Esophagus (tissue), 2 donors: Measurements from ENCODE around the gene RANBP3. TPM values are rescaled to one million over a fixed set of nuclear protein-coding genes. Genes with fewer than 3 reads are reported as not detected.
"Not testable (repeated sequence)": the region's sequence is repeated elsewhere in the genome, so short reads cannot be mapped to it uniquely, and the experiment has no call there.

Source experiments
- H3K27ac ChIP-seq, 2 donors: one replicate each; pipeline ENCODE4 v1.5.1; 2013; ENCODE audit warnings: low read depth in 2 of 2, mild to moderate bottlenecking in 2 of 2, inconsistent platforms in 1 of 2, low read length in 1 of 2, moderate library complexity in 1 of 2
- H3K27me3 ChIP-seq, 2 donors: one replicate each; pipeline ENCODE4 v1.6.1; 2013; ENCODE audit warnings: low read length in 2 of 2, control low read depth in 1 of 2, mild to moderate bottlenecking in 1 of 2; ENCODE audit not compliant: insufficient read depth in 2 of 2, control insufficient read depth in 1 of 2
- H3K36me3 ChIP-seq, 2 donors: one replicate each; pipeline ENCODE4 v1.6.1; 2013; ENCODE audit warnings: low read length in 1 of 2; ENCODE audit not compliant: control insufficient read depth in 2 of 2, insufficient read depth in 2 of 2
- H3K4me1 ChIP-seq, 2 donors: one replicate each; pipeline ENCODE4 v1.6.1; 2013; ENCODE audit warnings: low read length in 1 of 2; ENCODE audit not compliant: control insufficient read depth in 2 of 2, insufficient read depth in 2 of 2
- H3K4me3 ChIP-seq, 2 donors: one replicate each; pipeline ENCODE4 v1.5.1; 2013; ENCODE audit warnings: low read length in 2 of 2, mild to moderate bottlenecking in 2 of 2, low read depth in 1 of 2, moderate library complexity in 1 of 2
- H3K9me3 ChIP-seq, 2 donors: one replicate each; pipeline ENCODE4 v1.6.1; 2013; ENCODE audit warnings: mild to moderate bottlenecking in 2 of 2, low read depth in 1 of 2, low read length in 1 of 2, moderate library complexity in 1 of 2; ENCODE audit not compliant: control insufficient read depth in 2 of 2, insufficient read depth in 1 of 2
- WGBS, 2 donors: extraction: QIAGEN DNeasy Blood & Tissue Kit; methylation state at CpG; one replicate each; pipeline ENCODE4 v1.1.7; 2013; 5-methylcytosine and 5-hydroxymethylcytosine counted together
- polyA plus RNA-seq, 2 donors: library from polyadenylated mRNA; stranded (reverse); fragments of 200-250 nt; gene quantifications; one replicate each; pipeline ENCODE4 v1.2.3, GENCODE V29; 2013
- donor health status: healthy with polysubstance abuse.
- donor health status: Bipolar disorder and iron deficiency.

RANBP3 gene
- polyA plus RNA-seq, 2 donors: 25.0 to 34.4 TPM

GRCh38 chr19:5968431-5969373 is 9.2 kb downstream of the RANBP3 start:
- Histone ChIP-seq H3K36me3 (peaks cover 5 to 6% of the 10 kb centered on the region in 2 donors), H3K27me3 (no peaks in the 10 kb centered on the region), H3K4me1 (peaks cover 6 to 9% of the 10 kb centered on the region in 2 donors), H3K27ac (peak overlapping the region; percentile 44 to 80), H3K4me3 (no peak overlapping the region), H3K9me3 (no peaks in the 10 kb centered on the region)
- 31 to 35% methylated on average over 18 of the region's 18 CpGs for WGBS, 2 donors

DNA sequence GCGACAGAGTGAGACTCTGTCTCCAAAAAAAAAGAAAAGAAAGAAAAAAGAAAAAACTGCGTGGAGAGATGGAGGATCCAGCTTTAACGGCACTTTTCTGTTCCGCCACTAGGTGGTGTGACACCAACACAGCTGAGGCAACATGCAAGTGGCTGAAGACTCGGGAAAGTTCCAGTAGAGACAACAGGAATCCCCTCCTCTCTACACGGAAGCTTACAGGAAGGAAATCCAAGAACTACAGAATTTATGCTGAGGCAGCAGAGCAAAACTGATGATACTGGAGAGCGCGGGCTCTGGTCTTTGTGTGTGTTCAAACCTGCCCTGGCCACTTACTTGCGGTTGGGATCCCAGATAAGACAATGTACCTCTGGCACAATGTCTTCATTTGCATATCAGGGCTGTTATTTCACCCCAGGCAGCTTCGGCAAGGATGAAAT is 9.9 kb downstream of the RANBP3 start:
- Histone ChIP-seq H3K4me1 (peaks cover 8 to 9% of the 10 kb centered on the region in 2 donors), H3K27me3 (no peaks in the 10 kb centered on the region), H3K4me3 (no peak overlapping the region), H3K9me3 (no peaks in the 10 kb centered on the region), H3K27ac (peak overlapping the region; percentile 44 to 80), H3K36me3 (peaks cover 0 to 2% of the 10 kb centered on the region in 2 donors)
- WGBS, 2 donors: 5 to 6% methylated on average over 10 of the region's 10 CpGs

DNA sequence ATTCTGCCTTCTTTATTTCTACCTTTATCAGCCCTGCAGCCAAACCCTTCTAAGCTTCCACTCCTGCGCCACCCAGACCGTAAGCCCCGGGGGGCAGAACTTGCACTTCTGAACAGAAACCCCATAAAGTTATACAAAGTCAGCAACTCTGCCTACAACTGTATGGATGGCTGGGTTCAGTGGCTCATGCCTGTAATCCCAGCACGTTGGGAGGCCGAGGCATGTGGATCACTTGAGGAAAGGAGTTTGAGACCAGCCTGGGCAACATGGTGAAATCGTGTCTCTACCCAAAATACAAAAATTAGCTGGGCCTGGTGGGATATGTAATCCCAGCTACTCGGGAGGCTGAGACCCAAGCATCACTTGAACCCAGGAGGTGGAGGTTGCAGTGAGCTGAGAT is 10.4 kb downstream of the RANBP3 start:
- Histone ChIP-seq H3K27me3 (no peaks in the 10 kb centered on the region), H3K9me3 (no peaks in the 10 kb centered on the region), H3K27ac (peak overlapping the region in 1 of 2 donors; percentile 16), H3K4me1 (peaks cover 8 to 12% of the 10 kb centered on the region in 2 donors), H3K36me3 (peaks cover 0 to 2% of the 10 kb centered on the region in 2 donors), H3K4me3 (no peak overlapping the region)
- WGBS, 2 donors: 38 to 44% methylated on average over 7 of the region's 7 CpGs

- Histone ChIP-seq H3K4me1 (peaks cover 13 to 18% of the 10 kb centered on the region in 2 donors), H3K9me3 (no peaks in the 10 kb centered on the region), H3K4me3 (no peak overlapping the region), H3K27ac (peak overlapping the region in 1 of 2 donors; percentile 48), H3K27me3 (no peaks in the 10 kb centered on the region), H3K36me3 (peaks cover 0 to 2% of the 10 kb centered on the region in 2 donors)
- 73 to 77% methylated on average over 9 of the region's 9 CpGs for WGBS, 2 donors
These were observed 11.0 kb downstream of the RANBP3 start for GRCh38 chr19:5966941-5967340.

- H3K9me3 ChIP-seq: no peaks in the 10 kb centered on the region
- no peaks in the 10 kb centered on the region for H3K27me3 ChIP-seq
- H3K27ac ChIP-seq: peak overlapping the region; percentile 18 to 44
- peaks cover 0 to 2% of the 10 kb centered on the region in 2 donors for H3K36me3 ChIP-seq
- peaks cover 16 to 22% of the 10 kb centered on the region in 2 donors for H3K4me1 ChIP-seq
- no peak overlapping the region for H3K4me3 ChIP-seq
- WGBS, 2 donors: 55 to 56% methylated on average over 8 of the region's 8 CpGs
These were observed 11.7 kb downstream of the RANBP3 start for GRCh38 chr19:5966215-5966614.

DNA sequence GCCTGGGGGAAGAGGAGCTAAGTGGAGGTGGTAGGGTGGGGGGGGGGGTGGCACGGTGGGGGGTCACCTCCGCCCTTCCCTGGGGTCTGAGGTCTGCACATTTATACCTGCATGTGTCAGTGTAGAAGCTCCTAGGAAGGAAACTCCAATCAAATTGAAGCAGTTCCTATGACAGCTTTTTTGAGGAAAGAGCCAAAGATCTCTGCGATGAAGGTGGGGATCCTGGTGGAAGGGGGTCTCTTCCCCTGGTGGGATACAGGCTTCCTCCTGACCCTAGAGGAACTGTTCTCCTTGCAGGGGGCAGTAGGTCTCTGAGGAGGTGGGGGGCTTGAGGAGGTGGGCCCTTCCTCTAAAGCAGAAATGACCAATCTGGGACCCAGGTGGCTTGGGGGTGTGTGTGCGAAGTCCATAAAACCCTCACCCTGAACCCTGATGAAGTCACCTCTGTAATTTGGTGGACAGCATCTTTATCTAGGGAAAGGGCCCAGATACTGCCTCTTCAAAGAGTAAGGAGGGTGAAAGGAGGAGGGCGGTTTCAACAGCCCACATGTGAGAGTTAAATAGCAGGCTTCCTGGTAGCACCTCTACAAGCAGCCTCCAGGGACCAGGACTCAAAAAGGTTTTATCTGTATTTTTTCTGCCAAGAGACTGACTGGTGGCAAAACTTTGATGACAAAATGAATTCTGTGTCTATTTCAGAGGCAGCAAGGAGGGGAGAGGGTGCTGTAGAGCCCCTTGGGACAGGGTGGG is 12.9 kb downstream of the RANBP3 start:
- no peak overlapping the region for H3K4me3 ChIP-seq
- peaks cover 0 to 2% of the 10 kb centered on the region in 2 donors for H3K36me3 ChIP-seq
- H3K27ac ChIP-seq: peak overlapping the region in 1 of 2 donors; percentile 26
- H3K9me3 ChIP-seq: no peaks in the 10 kb centered on the region
- peaks cover 23 to 29% of the 10 kb centered on the region in 2 donors for H3K4me1 ChIP-seq
- no peaks in the 10 kb centered on the region for H3K27me3 ChIP-seq
- WGBS, 2 donors: 88% methylated on average over 3 to 5 of the region's 5 CpGs

DNA sequence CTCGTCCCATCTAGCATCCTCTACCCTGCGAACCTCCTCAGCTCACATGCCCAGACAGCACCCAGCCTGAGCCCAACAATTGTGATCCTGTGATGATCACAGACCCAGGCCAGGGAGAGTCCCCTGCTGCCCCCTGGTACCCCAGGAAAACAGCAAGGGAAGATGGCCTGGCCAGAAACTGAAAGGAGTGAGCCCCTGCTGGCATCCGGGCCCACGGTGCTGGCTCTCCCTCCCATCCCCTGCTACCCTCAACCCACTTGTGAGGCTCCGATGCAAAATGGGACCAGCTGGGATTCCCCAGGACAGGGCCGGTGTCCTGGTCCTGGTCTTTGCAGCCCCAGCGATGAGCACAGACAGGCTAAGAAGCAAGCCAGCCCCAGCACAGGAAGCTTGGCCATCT is 14.1 kb downstream of the RANBP3 start:
- Histone ChIP-seq H3K36me3 (peaks cover 0 to 3% of the 10 kb centered on the region in 2 donors), H3K9me3 (no peaks in the 10 kb centered on the region), H3K4me3 (no peak overlapping the region), H3K4me1 (peaks cover 19 to 35% of the 10 kb centered on the region in 2 donors), H3K27ac (peak overlapping the region; percentile 11 to 18), H3K27me3 (no peaks in the 10 kb centered on the region)
- 85% methylated on average over 7 of the region's 7 CpGs for WGBS, 2 donors

- Histone ChIP-seq H3K27ac (peak overlapping the region in 1 of 2 donors; percentile 37), H3K4me1 (peaks cover 16 to 33% of the 10 kb centered on the region in 2 donors)
- 86 to 91% methylated on average over 6 of the region's 6 CpGs for WGBS, 2 donors
- H3K9me3 ChIP-seq, H3K36me3 ChIP-seq, H3K4me3 ChIP-seq, H3K27me3 ChIP-seq: not testable (repeated sequence)
These were observed 14.7 kb downstream of the RANBP3 start for GRCh38 chr19:5963259-5963658.
